Uterus (tissue), 4 donors: ENCODE measurements around the gene CHKA. TPM values are rescaled to one million over a fixed set of nuclear protein-coding genes. Genes with fewer than 3 reads are reported as not detected.

Experiments used
- DNase-seq, 2 donors: peaks; one replicate each; pipeline ENCODE4 v3.0.0-alpha.2; 2019 to 2020
- H3K27ac ChIP-seq, 2 donors: fragments of 200-600 bp; sonication (generic); 1 replicate in 1 of 2; 2 replicates in 1 of 2; pipeline ENCODE4 v1.5.1; 2016 to 2018
- H3K27me3 ChIP-seq, 2 donors: fragments of 200-600 bp; sonication (generic); one replicate each; pipeline ENCODE4 v1.5.1; 2018 to 2019; ENCODE audit warnings: control low read depth in 1 of 2
- H3K36me3 ChIP-seq, 2 donors: fragments of 200-600 bp; sonication (generic); one replicate each; pipeline ENCODE4 v1.5.1; 2019; ENCODE audit warnings: control low read depth in 1 of 2
- H3K4me1 ChIP-seq, 2 donors: fragments of 200-600 bp; sonication (generic); one replicate each; pipeline ENCODE4 v1.5.1; 2018 to 2019; ENCODE audit warnings: control low read depth in 1 of 2
- H3K4me3 ChIP-seq, 2 donors: fragments of 200-600 bp; sonication (generic); 1 replicate in 1 of 2; 2 replicates in 1 of 2; pipeline ENCODE4 v1.5.1; 2018 to 2019; ENCODE audit warnings: mild to moderate bottlenecking in 1 of 2
- H3K9me3 ChIP-seq, 2 donors: fragments of 200-600 bp; sonication (generic); one replicate each; pipeline ENCODE4 v1.5.1; 2019; ENCODE audit warnings: control low read depth in 1 of 2
- CTCF ChIP-seq, 4 experiments: fragments of 200-600 bp in 2 of 4; fragments of 450-650 bp in 2 of 4; sonication (generic) in 2 of 4; IDR thresholded peaks; one replicate each; pipeline ENCODE4 v1.5.1; 2016 to 2019; ENCODE audit warnings: antibody characterized with exemption in 4 of 4, mild to moderate bottlenecking in 2 of 4, moderate library complexity in 1 of 4
- POLR2A ChIP-seq, 2 donors: fragments of 450-650 bp; IDR thresholded peaks; one replicate each; pipeline ENCODE4 v1.6.1; 2016; ENCODE audit warnings: antibody characterized with exemption in 2 of 2, mild to moderate bottlenecking in 1 of 2, moderate library complexity in 1 of 2
- intact Hi-C: fragments of 100-400 bp; cut with DNase I; formaldehyde crosslinking; loops from one replicate; pipeline ENCODE4 v1.15.1; 2023; ENCODE audit warnings: low total_unique reads
- total RNA-seq, 4 donors: library from RNA; depleted of rRNA in 3 of 4; stranded (reverse); fragments of >200 nt in 3 of 4; gene quantifications; one replicate each; pipeline versions ENCODE4 v1.1.0 to v1.2.4, GENCODE V29; 2014 to 2023
- donor health status: DM: yes; HTN: yes; CAD: no.

The CHKA gene
- total RNA-seq, 4 donors from 2014 or later, result 21.8 to 57.1 (median 30.3) TPM

- H3K27me3 ChIP-seq, result no peaks in the 10 kb centered on the region
- H3K36me3 ChIP-seq, result no peaks in the 10 kb centered on the region
- no peaks in the 10 kb centered on the region for H3K9me3 ChIP-seq
- H3K4me1 ChIP-seq, result no peaks in the 10 kb centered on the region
- H3K27ac ChIP-seq, result no peak overlapping the region
- TF ChIP-seq CTCF (IDR thresholded peaks at IDR 0.05) (no peak), POLR2A (IDR thresholded peaks at IDR 0.05) (no peak)
- intact Hi-C loops, result no loop called here
- no peak overlapping the region for H3K4me3 ChIP-seq
- no peak for DNase-seq
Observed at GRCh38 chr11:68135161-68135560, 14.0 kb upstream of the CHKA start.

- no peak for DNase-seq
- no peaks in the 10 kb centered on the region for H3K9me3 ChIP-seq
- peaks cover 0 to 4% of the 10 kb centered on the region in 2 donors for H3K4me1 ChIP-seq
- H3K4me3 ChIP-seq, result no peak overlapping the region
- no peak for TF ChIP-seq CTCF (IDR thresholded peaks at IDR 0.05)
- no peak for TF ChIP-seq POLR2A (IDR thresholded peaks at IDR 0.05)
- no peaks in the 10 kb centered on the region for H3K36me3 ChIP-seq
- H3K27ac ChIP-seq, result no peak overlapping the region
- no peaks in the 10 kb centered on the region for H3K27me3 ChIP-seq
- intact Hi-C loops, result no loop called here
Observed at GRCh38 chr11:68133761-68134160, 12.6 kb upstream of the CHKA start.

GRCh38 chr11:68130121-68130520 lies 8.9 kb upstream of the CHKA start:
- H3K36me3 ChIP-seq, result no peaks in the 10 kb centered on the region
- H3K4me1 ChIP-seq, result peaks cover 0 to 7% of the 10 kb centered on the region in 2 donors
- no peak for DNase-seq
- intact Hi-C loops, result no loop called here
- H3K9me3 ChIP-seq, result no peaks in the 10 kb centered on the region
- H3K4me3 ChIP-seq, result no peak overlapping the region
- no peaks in the 10 kb centered on the region for H3K27me3 ChIP-seq
- TF ChIP-seq POLR2A (IDR thresholded peaks at IDR 0.05) (no peak), CTCF (IDR thresholded peaks at IDR 0.05) (no peak)
- no peak overlapping the region for H3K27ac ChIP-seq

- H3K27ac ChIP-seq, result peak overlapping the region; percentile 77 to 85
- no peaks in the 10 kb centered on the region for H3K36me3 ChIP-seq
- peaks cover 0 to 7% of the 10 kb centered on the region in 2 donors for H3K4me1 ChIP-seq
- peak; percentile 74 to 77 for DNase-seq
- TF ChIP-seq CTCF (IDR thresholded peaks at IDR 0.05) (no peak), POLR2A (IDR thresholded peaks at IDR 0.05) (no peak)
- no peaks in the 10 kb centered on the region for H3K9me3 ChIP-seq
- H3K27me3 ChIP-seq, result no peaks in the 10 kb centered on the region
- intact Hi-C loops, result no loop called here
- peak overlapping the region; percentile 48 to 50 for H3K4me3 ChIP-seq
Observed at GRCh38 chr11:68128682-68129327, 7.6 kb upstream of the CHKA start.

GRCh38 chr11:68127714-68128681 lies 6.8 kb upstream of the CHKA start:
- peak overlapping the region; percentile 48 to 50 for H3K4me3 ChIP-seq
- intact Hi-C loops, result no loop called here
- peaks cover 0 to 7% of the 10 kb centered on the region in 2 donors for H3K4me1 ChIP-seq
- H3K27me3 ChIP-seq, result no peaks in the 10 kb centered on the region
- no peaks in the 10 kb centered on the region for H3K36me3 ChIP-seq
- peak; percentile 67 to 72 for DNase-seq
- no peaks in the 10 kb centered on the region for H3K9me3 ChIP-seq
- H3K27ac ChIP-seq, result peak overlapping the region; percentile 77 to 85
- no peak for TF ChIP-seq CTCF (IDR thresholded peaks at IDR 0.05)
- no peak for TF ChIP-seq POLR2A (IDR thresholded peaks at IDR 0.05)
